SK-N-SH treated with all-trans-retinoic acid at 6 μM for 48 hours (cell line): Measurements from ENCODE around the gene IQGAP3.

Source experiments
- ARNTL ChIP-seq: fragments of 450-650 bp; formaldehyde crosslinking; IDR thresholded peaks from 2 replicates; pipeline ENCODE4 v1.5.0; 2020; ENCODE audit warnings: low read depth, mild to moderate bottlenecking, moderate library complexity, borderline replicate concordance
- ESRRG ChIP-seq: fragments of 250-450 bp; sonication (Bioruptor Pico); IDR thresholded peaks from 2 replicates; pipeline ENCODE4 v1.6.1; 2021; ENCODE audit warnings: mild to moderate bottlenecking
- GLIS3 ChIP-seq: fragments of 250-450 bp; sonication (Bioruptor Pico); IDR thresholded peaks from 2 replicates; pipeline ENCODE4 v1.5.0; 2020; ENCODE audit warnings: mild to moderate bottlenecking, moderate library complexity
- POU6F1 ChIP-seq: fragments of 250-450 bp; sonication (Bioruptor Pico); IDR thresholded peaks from 2 replicates; pipeline ENCODE4 v1.8.0; 2021; ENCODE audit warnings: low read depth, mild to moderate bottlenecking, moderate library complexity, borderline replicate concordance
- RARB ChIP-seq: fragments of 250-450 bp; sonication (Bioruptor Pico); IDR thresholded peaks from 2 replicates; pipeline ENCODE4 v1.8.0; 2021; ENCODE audit warnings: mild to moderate bottlenecking, moderate library complexity
- SNAI2 ChIP-seq: fragments of 250-450 bp; sonication (Bioruptor Pico); IDR thresholded peaks from 2 replicates; pipeline ENCODE4 v1.5.0; 2020; ENCODE audit warnings: mild to moderate bottlenecking, moderate library complexity
- TCF4 ChIP-seq: fragments of 250-450 bp; sonication (Bioruptor Pico); IDR thresholded peaks from 2 replicates; pipeline ENCODE4 v1.8.0; 2021; ENCODE audit warnings: mild to moderate bottlenecking, moderate library complexity, borderline replicate concordance
- ZNF565 ChIP-seq: fragments of 450-650 bp; formaldehyde crosslinking; conservative IDR thresholded peaks from 2 replicates; pipeline ENCODE4 v1.5.0; 2020; ENCODE audit warnings: low read depth, mild to moderate bottlenecking, moderate library complexity
- ZNF8 ChIP-seq: fragments of 450-650 bp; formaldehyde crosslinking; IDR thresholded peaks from 2 replicates; pipeline ENCODE4 v1.5.0; 2020; ENCODE audit warnings: mild to moderate bottlenecking, moderate library complexity
- TF ChIP-seq, protein P1 (sequence below): fragments of 250-450 bp; sonication (Bioruptor Pico); IDR thresholded peaks from 2 replicates; pipeline ENCODE4 v1.5.1; 2020; ENCODE audit warnings: low read depth, mild to moderate bottlenecking, moderate library complexity
- TF ChIP-seq, protein P2 (sequence below): fragments of 250-450 bp; sonication (Bioruptor Pico); IDR thresholded peaks from 2 replicates; pipeline ENCODE4 v1.8.0; 2020; ENCODE audit warnings: mild to moderate bottlenecking, moderate library complexity, borderline replicate concordance

DNA sequence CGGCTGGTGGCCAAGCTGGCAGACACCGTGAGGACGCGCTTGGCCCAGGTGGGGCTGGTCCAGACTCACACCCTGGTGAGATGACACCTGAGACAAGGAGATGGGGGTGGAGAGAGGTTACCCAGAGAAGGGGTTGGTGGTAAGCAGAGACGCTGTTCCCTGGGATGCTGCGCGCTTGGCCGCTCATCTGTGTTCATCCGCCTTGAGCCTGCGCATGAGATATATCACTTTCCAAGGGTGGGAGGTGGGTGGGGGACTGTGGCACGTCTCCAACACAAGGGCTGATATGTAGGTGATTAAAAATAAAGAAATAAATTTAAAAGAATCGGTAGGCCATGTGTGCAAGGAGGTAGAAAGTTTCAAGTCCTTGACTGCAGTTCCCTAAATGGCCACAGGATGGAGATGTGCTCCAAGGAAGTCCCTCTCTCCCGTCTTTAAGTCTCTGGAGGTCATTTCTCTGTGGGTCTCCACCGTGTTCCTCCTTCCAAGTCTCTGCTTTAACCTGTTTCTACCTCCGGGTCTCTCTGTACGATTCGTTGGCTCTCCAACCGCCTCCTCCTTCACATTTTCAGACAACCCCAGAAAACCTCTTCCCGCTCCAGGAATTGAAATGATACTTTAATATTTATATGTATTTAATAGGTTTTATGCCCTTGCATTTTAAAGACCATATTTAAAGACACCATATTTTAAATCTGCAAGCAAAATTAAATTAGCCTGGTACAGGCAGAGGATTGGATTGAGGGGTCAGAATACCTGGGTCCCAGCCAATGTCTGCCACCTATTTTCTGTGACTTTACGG lies 11.7 kb upstream of the IQGAP3 start:
- TF ChIP-seq SNAI2 (CRISPR knock-in tag) (no peak), RARB (CRISPR knock-in tag) (no peak), ZNF8 (CRISPR knock-in tag) (no peak), ARNTL (CRISPR knock-in tag) (no peak), POU6F1 (CRISPR knock-in tag) (no peak), GLIS3 (CRISPR knock-in tag) (no peak), ZNF565 (CRISPR knock-in tag) (no peak), TCF4 (no peak), ESRRG (CRISPR knock-in tag) (no peak)
- TF ChIP-seq, protein P1, sequence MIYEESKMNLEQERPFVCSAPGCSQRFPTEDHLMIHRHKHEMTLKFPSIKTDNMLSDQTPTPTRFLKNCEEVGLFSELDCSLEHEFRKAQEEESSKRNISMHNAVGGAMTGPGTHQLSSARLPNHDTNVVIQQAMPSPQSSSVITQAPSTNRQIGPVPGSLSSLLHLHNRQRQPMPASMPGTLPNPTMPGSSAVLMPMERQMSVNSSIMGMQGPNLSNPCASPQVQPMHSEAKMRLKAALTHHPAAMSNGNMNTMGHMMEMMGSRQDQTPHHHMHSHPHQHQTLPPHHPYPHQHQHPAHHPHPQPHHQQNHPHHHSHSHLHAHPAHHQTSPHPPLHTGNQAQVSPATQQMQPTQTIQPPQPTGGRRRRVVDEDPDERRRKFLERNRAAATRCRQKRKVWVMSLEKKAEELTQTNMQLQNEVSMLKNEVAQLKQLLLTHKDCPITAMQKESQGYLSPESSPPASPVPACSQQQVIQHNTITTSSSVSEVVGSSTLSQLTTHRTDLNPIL (CRISPR knock-in tag), result no peak
- TF ChIP-seq, protein P2, sequence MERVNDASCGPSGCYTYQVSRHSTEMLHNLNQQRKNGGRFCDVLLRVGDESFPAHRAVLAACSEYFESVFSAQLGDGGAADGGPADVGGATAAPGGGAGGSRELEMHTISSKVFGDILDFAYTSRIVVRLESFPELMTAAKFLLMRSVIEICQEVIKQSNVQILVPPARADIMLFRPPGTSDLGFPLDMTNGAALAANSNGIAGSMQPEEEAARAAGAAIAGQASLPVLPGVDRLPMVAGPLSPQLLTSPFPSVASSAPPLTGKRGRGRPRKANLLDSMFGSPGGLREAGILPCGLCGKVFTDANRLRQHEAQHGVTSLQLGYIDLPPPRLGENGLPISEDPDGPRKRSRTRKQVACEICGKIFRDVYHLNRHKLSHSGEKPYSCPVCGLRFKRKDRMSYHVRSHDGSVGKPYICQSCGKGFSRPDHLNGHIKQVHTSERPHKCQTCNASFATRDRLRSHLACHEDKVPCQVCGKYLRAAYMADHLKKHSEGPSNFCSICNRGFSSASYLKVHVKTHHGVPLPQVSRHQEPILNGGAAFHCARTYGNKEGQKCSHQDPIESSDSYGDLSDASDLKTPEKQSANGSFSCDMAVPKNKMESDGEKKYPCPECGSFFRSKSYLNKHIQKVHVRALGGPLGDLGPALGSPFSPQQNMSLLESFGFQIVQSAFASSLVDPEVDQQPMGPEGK, result no peak
